OCI-LY3 (cell line): ENCODE results near the gene ATF4.

Source experiments
- H2AFZ ChIP-seq: fragments of 200-600, 300-600 bp; shearing (Covaris generic); 2 replicates; pipeline ENCODE4 v1.6.0; 2014; ENCODE audit warnings: antibody characterized with exemption, low read depth, low read length
- H3K27ac ChIP-seq: fragments of 200-600, 300-600 bp; sonication (generic); 2 replicates; pipeline ENCODE4 v1.5.1; 2014; ENCODE audit warnings: mild to moderate bottlenecking, low read length, moderate library complexity, mixed read lengths
- H3K27me3 ChIP-seq: fragments of 200-600, 300-600 bp; sonication (generic); 2 replicates; pipeline ENCODE4 v1.6.1; 2014; ENCODE audit warnings: low read depth, low read length, mixed read lengths
- H3K36me3 ChIP-seq: fragments of 200-600, 300-600 bp; sonication (generic); replicated peaks from 2 replicates; pipeline ENCODE3; 2014; ENCODE audit warnings: low read depth, low read length, mixed read lengths
- H3K4me1 ChIP-seq: fragments of 300-600, 200-600 bp; sonication (generic); 2 replicates; pipeline ENCODE4 v1.6.1; 2014; ENCODE audit warnings: low read length, mixed read lengths
- H3K4me2 ChIP-seq: fragments of 200-600, 300-600 bp; sonication (generic); 2 replicates; pipeline ENCODE4 v1.6.1; 2014; ENCODE audit warnings: low read length, mixed read lengths
- H3K4me3 ChIP-seq: fragments of 300-600, 200-600 bp; sonication (generic); 2 replicates; pipeline ENCODE4 v1.5.1; 2014; ENCODE audit warnings: antibody characterized with exemption, mild to moderate bottlenecking, low read length, moderate library complexity
- H3K79me2 ChIP-seq: fragments of 300-600, 200-600 bp; shearing (Covaris generic); 2 replicates; pipeline ENCODE4 v1.6.1; 2014; ENCODE audit warnings: mild to moderate bottlenecking, low read length, mixed read lengths
- H3K9ac ChIP-seq: fragments of 300-600, 200-600 bp; shearing (Covaris generic); 2 replicates; pipeline ENCODE4 v1.6.0; 2014; ENCODE audit warnings: mild to moderate bottlenecking, low read length, moderate library complexity
- H3K9me3 ChIP-seq: fragments of 200-600, 300-600 bp; shearing (Covaris generic); 2 replicates; pipeline ENCODE4 v1.6.1; 2014; ENCODE audit warnings: low read length, mixed read lengths; ENCODE audit not compliant: insufficient read depth
- H4K20me1 ChIP-seq: fragments of 200-600, 300-600 bp; sonication (generic); 2 replicates; pipeline ENCODE4 v1.6.1; 2016; ENCODE audit warnings: low read length, mixed read lengths; ENCODE audit not compliant: insufficient read depth
- EZH2phosphoT487 ChIP-seq: fragments of 200-600 bp; shearing (Covaris generic); IDR thresholded peaks from 2 replicates; pipeline ENCODE4 v1.6.1; 2018; ENCODE audit warnings: antibody characterized with exemption, mixed run types, low read depth
- TF ChIP-seq, protein P1 (sequence below): fragments of 200-600, 300-600 bp; sonication (generic); IDR thresholded peaks from 2 replicates; pipeline ENCODE4 v1.5.1; 2014; ENCODE audit warnings: antibody characterized with exemption, low read length, low read depth

Gene ATF4

DNA sequence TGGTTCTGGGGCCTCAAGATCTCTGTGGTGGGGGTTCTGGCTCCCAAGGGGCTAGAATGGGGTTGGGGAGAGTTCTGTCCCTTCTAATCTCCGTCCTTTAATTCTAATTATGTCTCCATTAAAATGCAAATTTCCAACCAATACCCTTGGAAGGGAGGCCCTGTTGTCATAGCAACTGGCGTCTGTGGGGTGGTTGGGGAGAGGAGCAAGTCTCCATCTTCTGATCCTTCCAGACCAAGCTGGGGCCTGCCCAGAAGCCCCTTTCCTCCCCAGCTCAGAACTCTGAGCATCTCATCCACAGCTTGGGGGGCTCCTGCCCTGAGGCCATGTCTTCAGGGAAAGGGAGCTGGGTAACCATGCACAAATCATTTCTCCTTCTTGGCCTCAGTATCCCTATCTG is 17.6 kb downstream of the ATF4 start:
- Histone ChIP-seq H3K27me3 (no peaks in the 10 kb centered on the region), H3K9me3 (no peaks in the 10 kb centered on the region), H3K4me2 (no peak overlapping the region), H3K79me2 (no peaks in the 10 kb centered on the region), H3K9ac (no peak overlapping the region), H2AFZ (no peak overlapping the region), H4K20me1 (no peaks in the 10 kb centered on the region), H3K4me1 (peaks cover 19% of the 10 kb centered on the region), H3K27ac (no peak overlapping the region), H3K36me3 (no peaks in the 10 kb centered on the region), H3K4me3 (no peak overlapping the region)
- TF ChIP-seq EZH2phosphoT487: no peak
- TF ChIP-seq, protein P1, sequence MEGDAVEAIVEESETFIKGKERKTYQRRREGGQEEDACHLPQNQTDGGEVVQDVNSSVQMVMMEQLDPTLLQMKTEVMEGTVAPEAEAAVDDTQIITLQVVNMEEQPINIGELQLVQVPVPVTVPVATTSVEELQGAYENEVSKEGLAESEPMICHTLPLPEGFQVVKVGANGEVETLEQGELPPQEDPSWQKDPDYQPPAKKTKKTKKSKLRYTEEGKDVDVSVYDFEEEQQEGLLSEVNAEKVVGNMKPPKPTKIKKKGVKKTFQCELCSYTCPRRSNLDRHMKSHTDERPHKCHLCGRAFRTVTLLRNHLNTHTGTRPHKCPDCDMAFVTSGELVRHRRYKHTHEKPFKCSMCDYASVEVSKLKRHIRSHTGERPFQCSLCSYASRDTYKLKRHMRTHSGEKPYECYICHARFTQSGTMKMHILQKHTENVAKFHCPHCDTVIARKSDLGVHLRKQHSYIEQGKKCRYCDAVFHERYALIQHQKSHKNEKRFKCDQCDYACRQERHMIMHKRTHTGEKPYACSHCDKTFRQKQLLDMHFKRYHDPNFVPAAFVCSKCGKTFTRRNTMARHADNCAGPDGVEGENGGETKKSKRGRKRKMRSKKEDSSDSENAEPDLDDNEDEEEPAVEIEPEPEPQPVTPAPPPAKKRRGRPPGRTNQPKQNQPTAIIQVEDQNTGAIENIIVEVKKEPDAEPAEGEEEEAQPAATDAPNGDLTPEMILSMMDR: no peak

DNA sequence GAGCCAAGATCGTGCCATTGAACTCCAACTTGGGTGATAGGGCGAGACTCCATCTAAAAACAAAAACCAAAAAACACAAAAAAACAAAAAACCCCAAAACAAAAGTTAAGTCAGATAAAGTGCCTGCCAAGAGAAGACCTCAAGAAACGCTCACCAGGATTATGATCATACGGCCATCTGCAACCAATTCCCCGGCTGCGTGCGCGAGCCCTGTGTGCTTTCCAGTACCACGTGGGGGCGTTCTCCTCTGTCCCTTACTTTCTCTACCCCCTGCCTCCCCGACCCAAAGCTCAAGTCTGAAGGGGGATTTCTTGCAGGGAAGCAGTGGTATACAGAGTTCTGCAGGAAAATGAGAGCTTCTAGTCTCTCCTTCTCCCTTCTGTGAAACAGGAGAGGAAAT is 22.7 kb downstream of the ATF4 start:
- no peak for TF ChIP-seq EZH2phosphoT487
- TF ChIP-seq, protein P1: peak; percentile 72

DNA sequence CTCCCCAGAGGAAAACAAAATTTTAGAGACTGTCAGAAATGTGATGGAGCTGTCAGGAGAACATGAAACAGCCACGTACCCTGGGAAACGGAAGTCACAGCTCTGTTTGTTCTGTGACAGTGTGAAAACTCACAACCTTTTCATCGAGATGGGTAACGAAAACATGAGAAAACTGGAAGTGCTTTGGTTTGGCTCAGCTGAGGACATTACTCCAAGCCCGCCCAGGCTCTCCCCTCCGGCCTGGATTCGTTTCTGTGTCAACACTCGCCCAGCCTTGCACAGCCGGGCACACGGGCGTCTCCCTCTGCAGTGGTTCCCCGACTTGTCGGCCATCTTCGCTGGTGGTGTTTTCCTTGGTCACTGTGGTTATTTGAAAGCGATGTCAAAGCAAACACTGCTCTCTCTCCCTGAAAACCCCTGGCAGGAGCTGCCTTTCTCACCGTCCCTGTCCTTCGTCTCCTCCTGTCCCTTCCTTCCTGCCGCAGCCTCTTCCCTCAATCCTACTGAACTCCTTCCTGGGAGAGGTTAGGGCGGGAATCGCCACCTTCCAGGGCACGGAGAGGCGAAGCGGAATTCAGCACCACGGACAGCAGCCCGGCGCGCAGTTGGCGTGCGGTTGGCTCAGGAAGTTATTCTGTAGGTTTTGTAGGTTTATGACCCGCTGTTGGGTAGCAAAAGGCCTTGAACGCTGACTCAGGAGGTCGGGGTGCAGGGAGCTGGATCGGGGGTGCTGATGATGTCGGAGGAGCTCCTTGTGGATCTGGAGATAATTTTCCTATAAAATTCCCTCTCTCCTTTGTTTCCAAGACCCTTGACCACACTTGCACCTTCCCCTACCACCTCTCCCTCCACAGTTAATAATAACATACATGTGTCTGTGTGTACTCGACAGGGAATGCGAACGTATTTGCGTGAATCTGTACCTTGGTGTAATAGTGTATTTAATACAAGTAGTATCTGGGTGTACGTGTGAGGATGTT is 25.3 kb downstream of the ATF4 start:
- no peak for TF ChIP-seq EZH2phosphoT487
- TF ChIP-seq, protein P1: no peak
- Histone ChIP-seq H3K4me2 (no peak overlapping the region), H3K4me1 (no peaks in the 10 kb centered on the region), H2AFZ (no peak overlapping the region), H3K27ac (no peak overlapping the region), H3K9ac (no peak overlapping the region), H4K20me1 (no peaks in the 10 kb centered on the region), H3K36me3 (no peaks in the 10 kb centered on the region), H3K79me2 (no peaks in the 10 kb centered on the region), H3K27me3 (peaks cover 18% of the 10 kb centered on the region), H3K9me3 (no peaks in the 10 kb centered on the region), H3K4me3 (no peak overlapping the region)

More for the DNA sequence above, 22.7 kb downstream of the ATF4 start:
- Histone ChIP-seq H3K9ac (no peak overlapping the region), H3K4me3 (no peak overlapping the region), H3K4me2 (no peak overlapping the region), H3K36me3 (no peaks in the 10 kb centered on the region), H3K27ac (no peak overlapping the region), H3K4me1 (no peaks in the 10 kb centered on the region), H2AFZ (no peak overlapping the region), H3K9me3 (no peaks in the 10 kb centered on the region), H3K79me2 (no peaks in the 10 kb centered on the region), H3K27me3 (peaks cover 14% of the 10 kb centered on the region; the same call in 1 of the 2 replicates), H4K20me1 (no peaks in the 10 kb centered on the region)

DNA sequence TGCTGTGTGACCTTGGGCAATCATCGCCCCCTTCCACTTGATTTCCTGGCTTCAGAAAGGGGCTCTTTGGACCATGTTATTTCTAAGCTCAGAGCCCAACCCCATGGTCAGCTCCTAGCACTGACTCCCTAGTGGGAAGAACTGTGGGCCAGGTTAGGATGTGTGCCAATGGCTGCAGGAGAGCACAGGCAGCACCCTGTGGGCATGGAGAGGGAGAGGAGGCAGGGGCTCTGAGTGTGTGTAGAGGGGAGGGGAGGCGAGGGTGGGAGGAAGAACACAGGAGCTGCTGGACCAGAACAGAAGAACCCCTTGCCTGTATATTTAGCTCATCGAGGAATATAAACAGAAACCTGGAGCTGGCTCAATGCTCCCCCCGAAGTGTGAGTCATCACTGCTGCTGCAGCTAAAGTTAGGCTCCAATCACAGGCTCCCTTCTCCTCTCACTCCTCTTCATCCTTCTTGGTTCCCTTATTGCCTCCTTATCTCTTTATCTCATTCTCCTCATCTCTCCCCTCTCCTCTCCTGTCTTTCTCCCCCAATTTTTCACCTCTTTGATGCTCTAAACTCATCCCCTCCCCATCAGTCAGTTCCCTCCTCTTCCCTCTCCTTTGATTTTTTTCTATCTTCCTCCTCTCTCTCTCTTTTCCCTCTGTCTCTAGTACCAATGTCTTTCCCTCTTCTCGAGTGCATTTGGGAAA is 26.7 kb downstream of the ATF4 start:
- H3K36me3 ChIP-seq: no peaks in the 10 kb centered on the region
- H3K4me1 ChIP-seq: no peaks in the 10 kb centered on the region
- H3K9me3 ChIP-seq: no peaks in the 10 kb centered on the region
- H3K79me2 ChIP-seq: no peaks in the 10 kb centered on the region
- no peak overlapping the region for H3K9ac ChIP-seq
- H3K27me3 ChIP-seq: peaks cover 18% of the 10 kb centered on the region
- TF ChIP-seq, protein P1: no peak
- no peak for TF ChIP-seq EZH2phosphoT487
- no peak overlapping the region for H3K27ac ChIP-seq
- H3K4me2 ChIP-seq: no peak overlapping the region
- no peak overlapping the region for H2AFZ ChIP-seq
- H4K20me1 ChIP-seq: no peaks in the 10 kb centered on the region
- no peak overlapping the region for H3K4me3 ChIP-seq
